GM19035 (cell line): ENCODE measurements around the gene SELENOO.

ENCODE experiments used
- ATAC-seq: cut with Tn5 transposase; IDR thresholded peaks from one replicate; pipeline ENCODE4 v1.9.1; 2021; ENCODE audit not compliant: unreplicated experiment

The SELENOO gene

DNA sequence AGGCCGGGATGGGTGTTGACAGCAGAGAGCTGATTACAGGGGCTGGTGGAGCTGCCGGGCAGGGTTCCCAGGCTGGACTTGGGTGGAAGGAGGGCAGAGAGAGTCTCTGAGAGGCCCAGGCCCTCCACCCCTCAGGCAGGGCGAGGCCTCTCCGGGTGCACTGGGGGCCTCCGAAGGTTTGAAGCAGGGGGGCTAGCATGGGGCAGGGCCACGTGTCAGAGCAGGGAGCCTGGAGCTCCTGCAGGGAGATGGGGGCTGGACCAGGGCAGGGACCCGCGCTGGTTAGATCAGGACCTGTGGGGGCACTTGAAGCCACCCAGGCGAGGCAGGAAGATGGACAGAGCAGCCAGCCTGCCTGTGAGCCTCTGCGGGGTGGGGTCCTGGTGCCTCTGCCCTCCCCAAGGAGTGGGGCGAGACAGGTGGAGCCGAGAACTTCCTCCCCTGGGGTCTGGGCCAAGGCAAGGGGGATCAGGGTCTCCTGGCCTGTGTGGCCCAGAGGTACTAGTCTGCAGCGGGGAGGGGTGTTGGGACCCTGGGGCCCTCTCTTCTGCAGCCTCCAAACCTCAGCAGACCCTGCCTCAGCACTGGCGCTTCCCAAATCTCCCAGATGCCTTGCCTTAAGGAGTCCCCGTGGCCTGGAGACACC lies 29.4 kb upstream of the SELENOO start:
- ATAC-seq: no peak

DNA sequence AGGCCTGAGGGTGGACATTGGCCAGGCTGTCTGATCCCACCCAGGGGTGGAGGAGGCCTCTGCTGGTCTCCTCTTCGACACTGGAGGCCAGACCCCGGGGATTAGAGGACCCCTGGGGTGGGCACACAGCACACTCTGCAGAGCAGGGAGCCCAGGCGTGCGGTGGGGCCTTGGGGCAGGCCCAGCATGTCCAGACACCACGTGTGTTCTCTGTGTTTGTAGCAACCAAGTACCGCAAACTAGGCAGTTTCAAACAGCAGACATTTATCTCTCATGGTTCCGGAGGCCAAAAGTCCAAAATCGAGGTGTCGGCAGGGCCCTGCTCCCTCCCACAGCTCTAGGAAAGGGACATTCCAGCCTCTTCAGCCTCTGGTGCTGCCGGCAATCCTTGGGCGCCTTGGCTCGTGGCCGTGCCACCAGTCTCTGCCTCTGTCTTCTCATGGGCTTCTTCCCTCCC lies 28.8 kb upstream of the SELENOO start:
- no peak for ATAC-seq

DNA sequence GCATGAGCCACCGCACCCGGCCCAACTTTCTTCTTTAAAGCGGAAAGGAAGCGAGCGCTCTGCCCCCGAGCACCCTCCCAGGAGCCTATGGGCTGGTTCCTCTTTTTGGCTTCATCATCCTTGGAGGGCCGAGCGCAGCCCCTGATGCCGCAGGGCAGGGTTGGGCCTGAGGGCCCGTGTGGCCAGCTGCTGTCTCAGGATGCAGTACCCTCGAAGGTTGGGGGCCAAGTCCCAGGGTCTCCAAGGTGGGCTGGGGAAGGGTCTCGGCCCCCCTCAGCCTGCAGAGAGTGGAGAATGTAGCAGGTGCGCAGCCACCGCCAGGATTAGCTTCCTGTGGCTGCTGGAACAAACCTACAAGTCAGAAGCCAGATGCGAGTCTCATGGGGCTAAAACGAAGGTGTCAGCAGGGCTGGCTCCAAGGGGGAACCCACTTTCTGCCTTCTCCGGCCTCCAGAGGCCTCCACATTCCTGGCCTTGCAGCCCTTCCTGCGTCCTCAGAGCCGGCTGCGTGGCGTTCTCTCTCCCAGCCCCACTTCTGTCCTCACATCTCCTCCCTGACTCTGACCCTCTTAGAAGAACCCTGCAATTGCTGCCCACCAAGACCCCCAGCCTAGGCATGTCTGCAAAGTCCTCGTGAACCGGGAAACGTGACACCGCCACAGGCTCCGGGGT lies 27.4 kb upstream of the SELENOO start:
- no peak for ATAC-seq

DNA sequence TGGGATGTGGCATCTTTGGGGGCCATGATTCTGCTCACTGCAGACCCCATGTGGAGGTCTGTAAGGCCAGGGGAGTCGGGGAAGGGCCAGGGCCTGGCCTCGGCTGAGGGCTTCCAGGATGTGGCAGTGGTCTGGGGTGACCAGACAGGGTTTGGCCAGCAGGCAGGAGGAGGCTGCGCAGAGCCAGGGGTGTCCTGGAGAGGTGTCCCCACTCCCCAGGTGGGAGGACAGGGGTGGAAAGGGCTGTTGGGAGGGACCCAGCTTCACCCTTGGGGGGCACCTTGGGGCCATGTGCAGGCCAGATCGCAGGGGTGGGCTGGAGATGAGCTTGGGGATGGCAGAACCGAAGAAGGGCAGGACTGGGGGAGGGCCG lies 26.8 kb upstream of the SELENOO start:
- no peak for ATAC-seq

DNA sequence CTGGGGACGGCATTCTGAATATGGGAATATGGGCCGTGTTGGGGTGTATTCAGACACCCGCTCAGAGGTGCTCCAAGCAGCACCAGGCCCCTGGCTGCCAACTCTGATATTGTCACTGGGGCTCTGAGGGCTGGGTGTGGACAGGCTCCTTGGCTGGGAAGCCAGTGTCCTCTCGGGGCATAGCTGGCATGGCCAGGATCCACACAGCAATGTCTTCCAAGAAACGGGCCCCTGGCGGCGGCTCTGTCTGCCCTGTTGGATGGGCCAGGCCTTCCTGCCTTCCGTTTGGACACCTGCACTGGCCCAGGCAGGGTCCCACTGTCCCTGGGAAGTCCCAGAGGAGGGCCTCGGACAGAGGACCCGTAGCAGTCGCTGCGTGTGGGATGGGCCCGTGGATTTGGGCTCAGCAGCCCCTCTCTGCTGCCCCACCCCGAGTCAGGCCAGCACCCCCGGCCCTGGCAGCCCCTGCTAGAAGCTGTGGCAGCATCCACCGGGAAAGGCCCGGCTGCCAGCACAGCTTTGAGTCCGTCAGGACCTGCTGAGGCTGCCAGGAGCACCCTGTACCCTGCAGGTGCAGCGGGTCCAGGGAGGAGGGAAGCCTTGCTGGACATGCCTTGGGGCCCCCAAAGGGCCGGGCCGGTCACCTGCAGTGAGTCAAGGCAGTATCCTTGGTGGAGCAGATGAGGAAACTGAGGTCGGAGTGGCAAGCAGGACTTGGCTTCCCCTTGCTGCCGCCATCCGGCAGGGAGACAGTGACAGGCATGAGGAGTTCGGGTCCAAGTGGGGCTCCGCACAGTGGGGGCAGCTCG lies 26.2 kb upstream of the SELENOO start:
- no peak for ATAC-seq

DNA sequence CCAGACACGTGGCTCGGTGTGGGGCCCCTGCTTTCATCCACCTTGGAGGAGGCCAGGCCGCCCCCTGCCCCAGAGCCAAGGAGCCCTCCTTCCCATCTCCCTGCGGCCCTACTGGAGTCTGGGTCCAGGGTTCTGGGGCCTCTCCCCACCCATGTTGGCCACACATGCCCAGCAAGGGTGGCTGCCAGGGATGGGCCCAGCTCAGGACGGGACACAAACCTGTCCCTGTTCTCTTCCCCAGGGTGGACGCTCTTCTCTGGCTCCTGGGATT lies 25.7 kb upstream of the SELENOO start:
- ATAC-seq: no peak

DNA sequence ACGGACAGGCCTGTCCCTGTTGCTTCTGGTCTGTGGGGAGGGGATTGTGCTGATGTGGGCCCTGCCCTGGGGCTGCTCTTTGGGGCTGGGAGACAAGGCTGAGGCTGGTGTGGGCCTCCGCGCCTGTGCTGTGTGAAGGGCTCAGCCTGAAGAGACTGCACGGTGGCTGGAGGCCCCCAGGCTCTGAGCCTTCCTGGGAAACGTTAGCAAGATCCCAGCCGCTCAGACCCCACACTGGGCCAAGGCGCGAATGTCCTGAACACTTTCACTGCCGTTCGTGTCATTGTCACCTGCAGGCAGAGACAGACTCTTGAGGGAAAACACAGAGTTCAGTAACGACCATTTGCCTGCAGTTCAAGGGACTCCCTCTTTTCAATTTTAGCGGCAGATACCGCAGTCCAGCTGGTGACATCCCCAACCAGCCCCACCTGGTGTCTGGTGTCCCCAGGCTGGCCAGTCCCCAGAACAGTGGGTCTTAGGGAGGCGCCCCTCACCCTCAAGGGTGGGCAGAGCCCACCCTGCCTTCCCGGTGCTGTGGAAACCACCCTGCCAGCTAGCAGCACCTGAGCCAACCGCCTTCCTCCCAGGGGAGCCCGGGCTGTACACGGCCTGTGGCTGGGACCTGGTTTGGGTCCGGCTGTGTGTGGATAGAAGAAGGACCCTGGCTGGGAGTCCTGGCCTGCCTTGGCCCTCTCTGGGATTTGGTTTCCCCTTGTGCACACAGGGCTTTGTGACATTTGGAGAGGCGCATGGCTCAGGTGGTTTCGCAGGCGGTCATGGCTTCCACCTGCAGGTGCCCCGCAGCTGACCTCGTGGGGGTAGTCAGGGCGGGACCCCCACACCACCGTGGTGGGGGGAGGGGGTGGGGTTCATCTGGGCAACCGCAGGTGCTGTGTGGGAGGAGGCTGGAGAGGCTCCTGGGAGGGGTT lies 24.6 kb upstream of the SELENOO start:
- no peak for ATAC-seq

DNA sequence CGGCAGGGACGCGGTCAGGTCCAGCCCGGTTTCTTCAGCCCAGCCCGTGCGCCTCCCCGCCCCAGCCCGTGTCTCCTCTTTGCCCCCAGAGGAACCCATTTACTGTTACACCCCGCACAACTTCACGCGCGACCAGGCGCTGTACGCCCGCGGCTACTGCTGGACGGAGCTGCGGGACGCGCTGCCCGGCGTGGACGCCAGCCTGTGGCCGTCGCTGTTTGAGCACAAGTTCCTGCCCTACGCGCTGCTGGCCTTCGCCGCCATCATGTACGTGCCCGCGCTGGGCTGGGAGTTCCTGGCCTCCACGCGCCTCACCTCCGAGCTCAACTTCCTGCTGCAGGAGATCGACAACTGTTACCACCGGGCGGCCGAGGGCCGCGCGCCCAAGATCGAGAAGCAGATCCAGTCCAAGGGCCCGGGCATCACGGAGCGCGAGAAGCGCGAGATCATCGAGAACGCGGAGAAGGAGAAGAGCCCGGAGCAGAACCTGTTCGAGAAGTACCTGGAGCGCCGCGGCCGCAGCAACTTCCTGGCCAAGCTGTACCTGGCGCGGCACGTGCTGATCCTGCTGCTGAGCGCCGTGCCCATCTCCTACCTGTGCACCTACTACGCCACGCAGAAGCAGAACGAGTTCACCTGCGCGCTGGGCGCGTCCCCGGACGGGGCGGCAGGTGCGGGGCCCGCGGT lies 23.8 kb upstream of the SELENOO start:
- ATAC-seq: no peak

DNA sequence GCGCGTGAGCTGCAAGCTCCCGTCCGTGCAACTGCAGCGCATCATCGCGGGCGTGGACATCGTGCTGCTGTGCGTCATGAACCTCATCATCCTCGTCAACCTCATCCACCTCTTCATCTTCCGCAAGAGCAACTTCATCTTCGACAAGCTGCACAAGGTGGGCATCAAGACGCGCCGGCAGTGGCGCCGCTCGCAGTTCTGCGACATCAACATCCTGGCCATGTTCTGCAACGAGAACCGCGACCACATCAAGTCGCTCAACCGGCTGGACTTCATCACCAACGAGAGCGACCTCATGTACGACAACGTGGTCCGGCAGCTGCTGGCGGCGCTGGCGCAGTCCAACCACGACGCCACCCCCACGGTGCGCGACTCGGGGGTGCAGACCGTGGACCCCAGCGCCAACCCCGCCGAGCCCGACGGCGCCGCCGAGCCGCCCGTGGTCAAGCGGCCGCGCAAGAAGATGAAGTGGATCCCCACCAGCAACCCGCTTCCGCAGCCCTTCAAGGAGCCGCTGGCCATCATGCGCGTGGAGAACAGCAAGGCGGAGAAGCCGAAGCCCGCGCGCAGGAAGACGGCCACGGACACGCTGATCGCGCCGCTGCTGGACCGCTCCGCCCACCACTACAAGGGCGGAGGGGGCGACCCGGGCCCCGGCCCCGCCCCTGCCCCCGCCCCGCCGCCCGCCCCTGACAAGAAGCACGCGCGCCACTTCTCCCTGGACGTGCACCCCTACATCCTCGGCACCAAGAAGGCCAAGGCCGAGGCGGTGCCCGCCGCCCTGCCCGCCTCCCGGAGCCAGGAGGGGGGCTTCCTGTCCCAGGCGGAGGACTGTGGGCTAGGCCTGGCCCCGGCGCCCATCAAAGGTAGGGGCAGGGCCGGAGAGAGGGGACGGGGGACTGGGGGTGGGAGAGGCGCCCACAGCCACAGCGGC lies 23.0 kb upstream of the SELENOO start:
- ATAC-seq: no peak

DNA sequence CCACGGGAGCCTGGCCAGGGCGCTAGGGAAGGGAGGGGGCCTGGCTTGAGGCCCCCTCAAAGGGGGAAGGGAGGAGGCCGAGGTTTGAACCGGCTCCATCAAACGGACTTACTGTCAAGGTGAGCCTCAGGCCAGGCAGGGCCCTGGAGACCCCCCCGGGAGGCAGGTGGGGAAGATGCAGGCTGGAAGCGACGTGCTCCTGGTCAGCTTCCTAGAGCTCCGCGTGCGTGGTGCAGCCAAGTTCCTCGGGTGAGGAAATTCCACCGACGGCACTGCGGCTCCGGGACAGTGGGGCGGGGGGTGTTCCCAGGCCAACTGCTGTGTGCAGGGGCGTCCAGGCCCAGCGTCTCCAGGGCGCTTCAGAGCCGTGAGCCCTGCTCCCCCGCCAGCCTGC lies 22.3 kb upstream of the SELENOO start:
- ATAC-seq: no peak

DNA sequence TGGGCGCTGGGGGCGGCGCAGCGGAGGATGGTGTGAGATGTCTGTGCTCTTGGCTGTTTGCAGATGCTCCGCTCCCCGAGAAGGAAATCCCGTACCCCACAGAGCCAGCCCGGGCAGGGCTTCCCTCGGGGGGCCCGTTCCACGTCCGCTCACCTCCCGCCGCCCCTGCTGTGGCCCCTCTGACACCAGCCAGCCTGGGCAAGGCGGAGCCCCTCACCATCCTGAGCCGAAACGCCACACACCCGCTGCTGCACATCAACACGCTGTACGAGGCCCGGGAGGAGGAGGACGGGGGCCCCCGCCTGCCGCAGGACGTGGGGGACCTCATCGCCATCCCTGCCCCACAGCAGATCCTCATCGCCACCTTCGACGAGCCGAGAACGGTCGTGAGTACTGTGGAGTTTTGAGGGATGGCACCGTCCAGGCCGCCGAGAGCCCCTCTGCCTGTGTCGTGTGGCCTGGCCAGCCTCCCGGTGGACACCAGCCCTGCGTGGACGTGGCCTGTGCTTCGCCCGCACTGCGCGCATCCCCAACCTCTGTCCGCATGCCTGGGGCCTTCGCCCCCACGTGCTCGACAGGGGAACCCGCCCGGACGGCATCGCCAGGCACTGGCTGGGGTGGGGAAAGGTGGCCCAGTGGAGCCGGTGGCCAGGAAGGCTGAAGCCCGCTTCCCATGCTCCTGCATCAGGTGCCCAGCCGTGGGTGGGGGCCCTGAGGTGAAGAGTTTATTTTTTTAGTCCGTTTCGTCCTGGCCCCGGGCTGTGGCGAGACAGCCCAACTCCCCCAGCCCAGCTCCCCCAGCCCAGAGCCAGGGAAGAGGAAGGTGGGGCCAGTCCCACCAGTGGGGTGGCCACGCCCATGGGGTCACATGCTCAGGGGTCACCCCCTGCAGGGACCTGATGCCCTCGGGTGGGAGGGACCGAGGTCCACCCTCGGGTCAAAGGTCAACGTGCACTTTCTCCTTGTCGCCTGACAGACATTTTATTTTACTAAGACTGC lies 21.6 kb upstream of the SELENOO start:
- no peak for ATAC-seq

DNA sequence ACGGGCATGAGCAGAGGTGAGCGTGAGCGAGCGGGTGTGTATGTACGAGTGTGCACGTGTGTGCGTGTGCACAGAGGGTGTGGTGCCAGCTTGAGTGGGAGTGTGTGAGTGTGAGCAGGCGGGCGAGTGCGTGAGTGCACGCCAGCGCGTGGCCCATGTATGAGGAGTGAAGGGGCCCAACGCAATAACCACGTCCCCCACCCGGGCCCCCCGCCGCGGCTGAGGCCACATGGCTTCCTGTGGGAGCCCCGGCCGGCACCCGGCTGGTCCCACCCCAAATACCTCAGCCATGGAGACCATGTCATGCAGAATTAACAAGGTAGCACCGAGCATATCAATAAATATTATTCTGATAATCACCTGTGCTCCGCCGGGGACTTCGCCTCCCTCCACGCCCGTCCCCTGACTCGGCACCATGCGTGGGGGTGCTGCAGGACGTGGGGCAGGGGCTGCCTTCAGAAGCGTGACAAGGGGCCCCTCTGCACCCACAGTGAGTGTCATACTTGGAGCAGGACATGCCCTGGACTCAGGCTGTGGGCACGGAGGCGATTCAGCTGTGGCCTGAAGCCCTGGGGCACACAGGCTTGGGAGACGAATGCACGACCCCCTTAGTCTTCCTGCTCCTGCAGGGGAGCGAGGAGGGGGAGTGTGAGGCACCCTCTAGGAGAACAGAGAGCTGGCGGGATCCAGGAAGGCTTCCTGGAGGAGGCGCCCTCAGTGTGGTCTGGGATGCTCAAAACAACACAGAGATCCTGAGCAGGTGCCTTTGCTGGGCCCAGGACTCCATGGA lies 20.7 kb upstream of the SELENOO start:
- no peak for ATAC-seq

DNA sequence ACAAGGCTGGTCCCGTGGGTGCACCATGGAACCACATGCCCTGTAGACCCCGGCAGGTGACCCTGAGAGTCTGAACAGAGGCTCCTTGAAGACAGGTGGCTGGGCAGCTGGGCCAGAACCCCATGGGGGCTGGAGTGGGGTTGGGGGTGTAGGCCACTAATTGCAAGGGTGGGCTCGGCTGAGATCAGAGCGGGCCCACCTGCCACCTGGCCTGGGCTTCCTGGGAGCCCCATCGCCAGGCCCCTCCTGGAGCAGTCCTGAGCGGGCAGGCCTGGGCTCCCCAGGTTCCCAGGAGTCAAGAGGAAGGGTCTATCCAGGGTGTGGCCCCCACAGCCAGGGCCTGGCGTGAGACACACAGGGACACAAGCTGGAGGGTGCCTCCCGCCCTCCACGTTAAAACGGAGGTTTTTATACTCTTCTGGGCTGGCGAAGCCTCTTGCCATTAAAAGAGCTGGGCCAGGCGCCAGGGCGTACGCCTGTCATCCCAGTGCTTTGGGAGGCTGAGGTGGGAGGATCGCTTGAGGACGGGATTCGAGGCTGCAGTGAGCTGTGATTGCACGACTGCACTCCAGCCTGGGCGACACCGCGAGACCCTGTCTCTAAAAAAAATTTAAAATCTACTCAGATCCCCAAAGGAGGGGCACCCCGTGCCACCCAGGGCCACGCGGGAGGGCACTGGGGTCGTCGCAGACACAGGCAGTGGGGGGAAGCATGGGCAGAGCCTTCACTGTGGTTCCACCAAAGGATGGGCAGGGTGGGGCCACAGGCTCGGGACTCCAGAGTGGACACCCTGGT lies 19.9 kb upstream of the SELENOO start:
- ATAC-seq: no peak

DNA sequence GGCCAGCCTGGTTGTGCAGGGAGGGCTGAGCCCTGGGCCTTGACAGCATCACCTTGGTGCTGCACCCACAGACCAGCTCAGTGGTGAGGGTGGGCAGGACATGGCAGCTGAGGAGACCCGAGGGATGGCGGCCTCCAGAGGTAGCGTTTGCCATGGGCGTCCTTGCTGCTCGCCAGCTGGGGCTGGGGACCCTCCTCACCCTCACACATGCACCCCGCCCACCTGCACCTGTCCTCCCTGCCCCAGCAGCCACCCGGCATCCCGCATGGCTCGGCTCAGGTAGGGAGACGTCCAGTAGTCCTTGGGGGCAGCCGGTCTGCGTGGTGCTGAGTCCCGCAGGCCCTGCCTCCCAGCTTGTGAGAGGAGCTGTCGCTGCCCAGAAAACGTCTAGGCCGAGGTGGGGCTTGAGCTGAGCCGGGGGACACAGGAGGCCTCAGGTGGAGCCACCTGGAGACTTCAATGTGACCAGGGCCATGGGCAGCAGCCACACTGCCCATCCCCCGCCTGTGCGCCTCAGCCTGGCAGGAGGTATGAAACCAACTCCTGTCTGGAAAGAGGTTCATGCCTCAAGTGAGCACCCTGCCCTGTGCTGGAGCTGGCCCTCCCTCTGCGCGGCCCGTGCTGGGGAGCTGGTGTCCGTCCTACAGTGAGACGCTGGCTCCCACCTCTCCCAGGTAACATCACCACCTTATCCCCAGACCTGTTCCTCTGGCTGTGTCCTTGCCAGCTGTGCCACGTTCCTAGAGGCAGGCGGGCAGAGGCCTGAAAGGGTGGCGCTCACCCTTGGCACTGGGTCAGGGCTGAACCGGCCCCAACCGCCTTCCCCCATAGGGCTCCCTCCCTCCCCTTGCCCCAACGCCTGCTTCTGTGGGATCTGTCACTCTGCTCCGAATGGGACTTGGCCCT lies 18.4 kb upstream of the SELENOO start:
- ATAC-seq: no peak

DNA sequence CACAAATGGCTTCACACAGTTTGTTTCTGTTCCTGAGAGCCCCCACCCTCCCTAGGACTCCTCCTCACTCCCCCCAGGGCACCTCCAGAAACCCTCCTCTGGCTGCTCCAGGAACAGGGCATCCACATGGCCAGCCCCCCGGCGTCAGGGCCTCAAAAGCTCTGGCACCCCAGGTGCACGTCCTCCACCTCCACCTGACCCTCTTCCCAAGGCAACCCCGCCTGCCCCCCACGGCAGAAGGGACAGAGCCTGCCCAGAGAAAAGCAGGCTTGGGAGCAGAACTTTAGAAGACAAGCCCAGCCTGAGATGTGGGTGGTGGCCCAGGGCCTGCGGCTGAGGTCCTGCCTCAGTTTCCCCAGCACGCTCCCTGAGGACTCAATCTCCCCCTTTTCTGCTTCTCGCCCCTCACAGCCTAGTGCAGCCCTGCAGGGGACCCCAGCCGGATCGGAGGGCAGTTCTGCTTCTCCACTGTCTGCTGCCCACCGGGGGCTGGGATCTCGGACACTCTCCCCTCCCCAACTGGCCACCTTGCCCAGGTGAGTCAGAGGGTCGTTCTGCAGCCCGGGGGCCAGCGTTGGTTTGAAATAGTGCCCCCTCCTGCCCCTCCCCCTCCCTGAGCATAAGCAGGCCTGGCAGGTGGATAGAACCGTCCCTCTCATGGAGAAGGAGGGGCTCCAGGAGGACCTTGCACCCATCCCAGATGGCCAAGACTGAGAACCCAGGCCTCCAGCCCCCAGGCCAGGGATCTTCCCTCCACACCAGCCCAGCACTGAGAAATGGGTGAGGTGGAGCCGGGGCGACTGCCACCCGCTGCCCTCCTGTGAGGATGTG lies 17.5 kb upstream of the SELENOO start:
- no peak for ATAC-seq
